Measurements from ENCODE around the gene NOL4L. TPM values are rescaled to one million over a fixed set of nuclear protein-coding genes. Genes with fewer than 3 reads are reported as not detected.

Gene NOL4L
- total RNA-seq, 2 experiments from 2014 or later, result 15.2 to 18.3 TPM

GRCh38 chr20:32527447-32528055, 57.6 kb downstream of the NOL4L start:
- H3K4me3 Mint-ChIP-seq, result no peak overlapping the region
- H3K4me1 Mint-ChIP-seq, result peaks cover 51% of the 10 kb centered on the region
- peaks cover 3% of the 10 kb centered on the region for H3K36me3 Mint-ChIP-seq
- ATAC-seq (no peak), DNase-seq (no peak)
- no peak overlapping the region for H3K27ac Mint-ChIP-seq
- CTCF ChIA-PET, result interaction anchor here (0.9 kb wide), 1 partner anchor 12 kb away, joined by 3 read pairs; no protein-coding TSS in a partner anchor
- no peaks in the 10 kb centered on the region for H3K9me3 Mint-ChIP-seq (ENCODE audit: low read depth)
- H3K27me3 Mint-ChIP-seq, result no peaks in the 10 kb centered on the region

- DNase-seq (no peak), ATAC-seq (no peak)
- Mint-ChIP-seq H3K4me3 (no peak overlapping the region), H3K9me3 (ENCODE audit: low read depth) (no peaks in the 10 kb centered on the region), H3K27me3 (no peaks in the 10 kb centered on the region), H3K27ac (no peak overlapping the region), H3K36me3 (peaks cover 3% of the 10 kb centered on the region), H3K4me1 (peaks cover 55% of the 10 kb centered on the region)
- CTCF ChIA-PET, result interaction anchor here (0.9 to 8.9 kb wide), 3 partner anchors 10 to 125 kb away, joined by 3 to 175 read pairs (median 150); no protein-coding TSS in a partner anchor
Observed at GRCh38 chr20:32527052-32527446, 58.1 kb downstream of the NOL4L start.

- Mint-ChIP-seq H3K27ac (no peak overlapping the region), H3K36me3 (peaks cover 3% of the 10 kb centered on the region), H3K27me3 (no peaks in the 10 kb centered on the region), H3K9me3 (ENCODE audit: low read depth) (no peaks in the 10 kb centered on the region), H3K4me1 (peaks cover 58% of the 10 kb centered on the region), H3K4me3 (no peak overlapping the region)
- CTCF ChIA-PET, result interaction anchor here (6.8 to 8.9 kb wide), 2 partner anchors 11 to 126 kb away, joined by 150 to 175 read pairs; no protein-coding TSS in a partner anchor
- no peak for ATAC-seq
- no peak for DNase-seq
Observed at GRCh38 chr20:32526541-32526940, 58.6 kb downstream of the NOL4L start.

GRCh38 chr20:32526125-32526524, 59.0 kb downstream of the NOL4L start:
- peak overlapping the region; percentile 68 for H3K27ac Mint-ChIP-seq
- H3K4me1 Mint-ChIP-seq, result peaks cover 61% of the 10 kb centered on the region
- CTCF ChIA-PET, result interaction anchor here (6.8 to 8.9 kb wide), 2 partner anchors 11 to 126 kb away, joined by 150 to 175 read pairs; no protein-coding TSS in a partner anchor
- DNase-seq, result no peak
- no peak overlapping the region for H3K4me3 Mint-ChIP-seq
- ATAC-seq, result no peak
- peaks cover 3% of the 10 kb centered on the region for H3K36me3 Mint-ChIP-seq
- no peaks in the 10 kb centered on the region for H3K9me3 Mint-ChIP-seq (ENCODE audit: low read depth)
- no peaks in the 10 kb centered on the region for H3K27me3 Mint-ChIP-seq

- no peak for DNase-seq
- no peaks in the 10 kb centered on the region for H3K27me3 Mint-ChIP-seq
- CTCF ChIA-PET, result interaction anchor here (2.0 to 8.9 kb wide), 3 partner anchors 13 to 127 kb away, joined by 5 to 175 read pairs (median 150); no protein-coding TSS in a partner anchor
- no peak overlapping the region for H3K4me3 Mint-ChIP-seq
- no peaks in the 10 kb centered on the region for H3K9me3 Mint-ChIP-seq (ENCODE audit: low read depth)
- peaks cover 59% of the 10 kb centered on the region for H3K4me1 Mint-ChIP-seq
- no peak overlapping the region for H3K27ac Mint-ChIP-seq
- ATAC-seq, result no peak
- H3K36me3 Mint-ChIP-seq, result peaks cover 3% of the 10 kb centered on the region
Observed at GRCh38 chr20:32524829-32525501, 60.2 kb downstream of the NOL4L start.

- DNase-seq, result no peak
Observed at GRCh38 chr20:32523613-32524213, 61.4 kb downstream of the NOL4L start.

GRCh38 chr20:32522776-32523612, 62.1 kb downstream of the NOL4L start:
- Mint-ChIP-seq H3K4me3 (no peak overlapping the region), H3K27me3 (no peaks in the 10 kb centered on the region), H3K27ac (peak overlapping the region; percentile 67), H3K4me1 (peaks cover 54% of the 10 kb centered on the region), H3K36me3 (peaks cover 3% of the 10 kb centered on the region), H3K9me3 (ENCODE audit: low read depth) (no peaks in the 10 kb centered on the region)
- ATAC-seq (no peak), DNase-seq (no peak)
- CTCF ChIA-PET, result interaction anchor here (0.8 to 8.9 kb wide), 16 partner anchors 11 to 415 kb away, joined by 3 to 175 read pairs (median 4); partner anchors contain the start of genes C20orf203 and COMMD7

More at GRCh38 chr20:32523613-32524213, 61.4 kb downstream of the NOL4L start:
- H3K27me3 Mint-ChIP-seq, result no peaks in the 10 kb centered on the region
- peaks cover 56% of the 10 kb centered on the region for H3K4me1 Mint-ChIP-seq
- H3K36me3 Mint-ChIP-seq, result peaks cover 3% of the 10 kb centered on the region
- CTCF ChIA-PET, result interaction anchor here (1.6 to 8.9 kb wide), 9 partner anchors 12 to 254 kb away, joined by 3 to 175 read pairs (median 13); partner anchors contain the start of genes C20orf203 and COMMD7
- peak overlapping the region; percentile 67 for H3K27ac Mint-ChIP-seq
- no peak for ATAC-seq
- no peaks in the 10 kb centered on the region for H3K9me3 Mint-ChIP-seq (ENCODE audit: low read depth)
- no peak overlapping the region for H3K4me3 Mint-ChIP-seq

GRCh38 chr20:32522526-32522775, 62.7 kb downstream of the NOL4L start:
- CTCF ChIA-PET, result interaction anchor here (0.7 to 8.9 kb wide), 17 partner anchors 10 to 414 kb away, joined by 3 to 175 read pairs (median 5); partner anchors contain the start of gene C20orf203
- Mint-ChIP-seq H3K27me3 (no peaks in the 10 kb centered on the region), H3K9me3 (ENCODE audit: low read depth) (no peaks in the 10 kb centered on the region), H3K4me1 (peaks cover 54% of the 10 kb centered on the region), H3K36me3 (peaks cover 3% of the 10 kb centered on the region), H3K27ac (peak overlapping the region; percentile 59), H3K4me3 (no peak overlapping the region)
- DNase-seq, result no peak
- ATAC-seq, result no peak

- DNase-seq (peak; percentile 70), ATAC-seq (peak; percentile 88)
- Mint-ChIP-seq H3K27me3 (no peaks in the 10 kb centered on the region), H3K36me3 (peaks cover 3% of the 10 kb centered on the region), H3K27ac (peak overlapping the region; percentile 59), H3K4me3 (no peak overlapping the region), H3K9me3 (ENCODE audit: low read depth) (no peaks in the 10 kb centered on the region), H3K4me1 (peaks cover 52% of the 10 kb centered on the region)
- CTCF ChIA-PET, result interaction anchor here (0.7 to 8.9 kb wide), 18 partner anchors 9 to 414 kb away, joined by 3 to 175 read pairs (median 6); partner anchors contain the start of gene C20orf203
Observed at GRCh38 chr20:32521780-32522525, 63.2 kb downstream of the NOL4L start.

GRCh38 chr20:32520927-32521203, 64.3 kb downstream of the NOL4L start:
- no peaks in the 10 kb centered on the region for H3K9me3 Mint-ChIP-seq (ENCODE audit: low read depth)
- H3K36me3 Mint-ChIP-seq, result no peaks in the 10 kb centered on the region
- CTCF ChIA-PET, result interaction anchor here (1.4 to 8.9 kb wide), 6 partner anchors 10 to 153 kb away, joined by 6 to 175 read pairs (median 22); partner anchors contain the start of gene C20orf203
- ATAC-seq, result no peak
- no peaks in the 10 kb centered on the region for H3K27me3 Mint-ChIP-seq
- H3K4me3 Mint-ChIP-seq, result no peak overlapping the region
- no peak overlapping the region for H3K27ac Mint-ChIP-seq
- peaks cover 41% of the 10 kb centered on the region for H3K4me1 Mint-ChIP-seq
- DNase-seq, result no peak

GRCh38 chr20:32519381-32519730, 65.8 kb downstream of the NOL4L start:
- Mint-ChIP-seq H3K27ac (no peak overlapping the region), H3K4me3 (no peak overlapping the region), H3K36me3 (no peaks in the 10 kb centered on the region), H3K27me3 (no peaks in the 10 kb centered on the region), H3K9me3 (ENCODE audit: low read depth) (no peaks in the 10 kb centered on the region), H3K4me1 (peaks cover 31% of the 10 kb centered on the region)
- ATAC-seq (no peak), DNase-seq (no peak)
- CTCF ChIA-PET, result interaction anchor here (1.5 to 8.9 kb wide), 2 partner anchors 133 to 259 kb away, joined by 3 to 175 read pairs; no protein-coding TSS in a partner anchor

- Mint-ChIP-seq H3K27ac (no peak overlapping the region), H3K4me3 (no peak overlapping the region), H3K36me3 (no peaks in the 10 kb centered on the region), H3K4me1 (peaks cover 26% of the 10 kb centered on the region), H3K9me3 (ENCODE audit: low read depth) (no peaks in the 10 kb centered on the region), H3K27me3 (no peaks in the 10 kb centered on the region)
- ATAC-seq, result no peak
- CTCF ChIA-PET, result interaction anchor here (1.5 to 8.9 kb wide), 2 partner anchors 133 to 260 kb away, joined by 3 to 175 read pairs; no protein-coding TSS in a partner anchor
- DNase-seq, result no peak
Observed at GRCh38 chr20:32518593-32519380, 66.3 kb downstream of the NOL4L start.
